ENCODE measurements around the gene PRKCH. TPM values are rescaled to one million over a fixed set of nuclear protein-coding genes. Genes with fewer than 3 reads are reported as not detected.
A peak's percentile ranks its signal among the peaks of the same experiment; 100 is the strongest.

Gene PRKCH
- total RNA-seq, 1 experiment from 2014 or later: 3.8 TPM

- peak; percentile 65 for DNase-seq (ENCODE audit: low read depth)
These were observed 169.8 kb downstream of the PRKCH start for GRCh38 chr14:61491224-61491623.

DNA sequence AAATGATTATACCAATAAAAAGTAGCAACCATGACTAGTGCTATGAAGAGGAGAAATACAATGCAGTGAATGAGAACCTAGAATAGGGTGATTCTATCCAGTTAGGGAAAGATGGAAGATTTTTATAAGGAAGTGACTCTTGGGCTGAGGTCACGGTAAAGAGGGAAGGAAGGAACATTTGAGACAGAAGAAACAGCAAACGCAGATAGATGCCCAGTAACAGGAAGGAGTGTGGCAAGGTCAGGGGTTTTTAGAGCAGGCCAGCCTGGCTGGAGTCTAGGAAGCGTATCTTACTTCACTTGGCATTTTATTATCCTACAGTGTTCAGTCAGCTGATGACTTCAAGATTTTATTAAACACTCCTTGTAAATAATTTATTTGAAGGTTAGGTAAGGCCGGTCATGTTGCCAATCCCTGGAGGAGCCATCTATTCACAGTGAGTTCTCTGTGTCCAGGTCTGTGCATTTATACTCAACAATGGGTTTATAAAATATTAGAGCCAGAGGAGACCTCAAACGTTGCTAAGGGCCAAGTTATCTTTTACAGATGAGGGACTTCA is 170.6 kb downstream of the PRKCH start:
- DNase-seq (ENCODE audit: low read depth): no peak

DNA sequence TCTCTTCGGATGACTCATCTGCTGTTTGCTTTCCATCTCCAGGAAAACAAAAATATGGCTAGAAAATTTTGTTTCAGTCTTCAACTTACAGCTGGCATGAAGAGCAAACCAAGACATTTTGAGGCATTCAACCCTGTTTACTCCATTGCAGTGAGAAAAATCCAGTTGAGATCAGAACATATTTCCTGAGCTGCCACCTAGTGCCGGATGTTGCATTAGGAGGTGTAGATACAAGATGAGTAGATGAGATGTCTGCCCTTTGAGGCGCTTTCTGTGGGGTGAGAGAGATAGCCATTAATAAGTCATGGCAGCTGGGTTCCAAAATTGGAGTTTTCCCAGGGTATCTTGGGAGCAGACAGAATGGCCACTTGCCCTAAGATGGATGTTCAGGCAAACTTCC is 171.1 kb downstream of the PRKCH start:
- DNase-seq (ENCODE audit: low read depth): no peak

DNA sequence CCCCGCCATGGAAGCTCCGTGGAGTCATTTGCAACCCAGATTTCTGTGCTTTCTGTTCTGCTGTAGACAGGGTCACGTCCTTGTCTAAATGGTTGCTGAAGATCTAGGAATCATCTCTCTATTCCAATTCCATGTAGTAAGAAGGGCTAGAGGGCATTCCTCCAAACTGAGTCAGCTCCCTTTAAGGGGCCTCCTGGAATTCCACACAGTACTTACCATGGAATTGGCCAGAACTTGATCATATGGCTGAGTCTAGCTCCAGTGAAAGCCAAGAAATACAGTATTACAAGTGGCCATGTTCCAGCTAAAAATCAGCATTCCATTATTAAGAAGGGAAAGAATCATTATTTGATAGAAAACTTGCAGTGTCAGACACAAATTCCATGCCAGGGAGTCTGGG is 171.9 kb downstream of the PRKCH start:
- peak; percentile 90 for DNase-seq (ENCODE audit: low read depth)

GRCh38 chr14:61494018-61494417 is 172.6 kb downstream of the PRKCH start:
- DNase-seq (ENCODE audit: low read depth): no peak

- no peak for DNase-seq (ENCODE audit: low read depth)
These were observed 174.4 kb downstream of the PRKCH start for GRCh38 chr14:61495809-61496208.

- DNase-seq (ENCODE audit: low read depth): peak; percentile 58
These were observed 176.9 kb downstream of the PRKCH start for GRCh38 chr14:61498303-61498702.

GRCh38 chr14:61498811-61499210 is 177.4 kb downstream of the PRKCH start:
- DNase-seq (ENCODE audit: low read depth): peak; percentile 62

DNA sequence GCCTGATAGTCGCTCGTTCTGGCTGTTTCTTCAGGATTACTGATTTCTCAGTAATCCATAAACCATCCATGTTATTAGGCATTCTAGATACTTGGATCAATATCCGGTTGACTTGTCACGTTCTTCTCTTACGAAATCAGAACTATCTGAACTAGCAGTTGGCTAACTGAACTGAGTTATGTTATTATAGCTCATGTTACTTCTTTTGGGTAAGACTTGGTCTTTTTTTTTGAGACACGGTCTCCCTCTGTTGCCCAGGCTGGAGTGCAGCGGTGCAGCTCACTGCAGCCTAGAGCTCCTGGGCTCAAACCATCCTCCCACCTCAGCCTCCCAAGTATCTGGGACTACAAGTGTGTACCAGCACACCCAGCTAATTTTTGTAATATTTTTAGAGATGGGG is 178.6 kb downstream of the PRKCH start:
- no peak for DNase-seq (ENCODE audit: low read depth)

DNA sequence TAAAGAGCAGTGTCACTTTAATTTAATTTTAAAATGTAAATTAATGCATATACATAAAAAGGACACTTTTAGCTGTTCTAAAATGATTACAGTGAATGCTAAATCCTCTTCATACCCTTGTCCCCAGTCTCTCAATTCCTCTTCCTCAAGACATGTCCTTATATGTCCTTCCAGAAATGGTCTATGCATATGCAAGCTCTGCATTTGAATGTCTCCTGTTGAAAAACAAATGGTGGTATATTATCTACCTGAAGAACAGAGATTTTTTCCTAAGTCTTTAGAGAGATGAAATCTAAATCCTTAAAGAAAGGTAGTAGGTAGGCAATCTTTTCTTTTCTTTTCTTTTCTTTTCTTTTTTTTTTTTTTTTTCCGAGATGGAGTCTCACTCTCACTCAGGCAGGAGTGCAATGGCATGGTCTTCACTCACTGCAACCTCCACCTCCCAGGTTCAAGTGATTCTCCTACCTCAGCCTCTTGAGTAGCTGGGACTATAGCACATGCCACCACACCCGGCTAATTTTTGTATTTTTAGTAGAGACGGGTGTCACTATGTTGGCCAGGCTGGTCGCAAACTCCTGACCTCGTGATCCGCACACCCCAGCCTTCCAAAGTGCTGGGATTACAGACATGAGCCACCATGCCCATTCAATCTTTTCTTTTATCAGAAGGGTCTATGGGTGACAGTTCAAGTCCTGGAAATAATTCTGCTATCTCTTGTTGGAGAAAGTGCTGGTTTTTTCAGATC is 180.5 kb downstream of the PRKCH start:
- no peak for DNase-seq (ENCODE audit: low read depth)

DNA sequence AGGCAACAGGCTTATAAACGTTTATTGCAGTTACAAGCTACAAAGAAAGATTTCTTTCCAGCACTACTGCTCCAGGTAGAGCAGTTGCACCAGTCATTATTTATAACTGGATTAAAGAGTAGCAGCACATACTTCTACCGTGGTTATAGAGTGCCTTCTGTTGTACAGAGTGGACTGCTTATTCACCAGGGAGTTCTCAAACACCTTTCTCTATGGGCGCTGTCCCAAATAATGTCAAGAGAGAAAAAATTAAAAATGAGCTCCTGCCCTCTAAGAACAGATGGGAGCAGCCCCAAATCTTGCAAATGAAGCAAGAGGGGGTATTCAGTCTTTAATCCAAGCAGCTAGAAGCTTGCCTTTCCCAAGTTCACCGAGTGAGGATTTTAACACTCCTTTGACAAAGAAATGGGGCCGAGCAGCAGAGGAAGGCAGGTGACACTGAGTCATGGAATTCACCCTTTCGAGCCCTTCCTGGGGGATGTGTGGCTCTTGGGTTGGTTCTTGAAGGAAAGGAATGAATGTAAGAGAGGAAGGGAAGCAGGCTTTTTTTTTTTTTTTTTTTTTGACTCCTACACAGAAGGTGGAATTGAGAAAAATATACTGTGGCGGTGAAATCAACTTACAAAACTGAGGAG is 181.2 kb downstream of the PRKCH start:
- peak; percentile 69 for DNase-seq (ENCODE audit: low read depth)

- peak; percentile 50 for DNase-seq (ENCODE audit: low read depth)
These were observed 181.9 kb downstream of the PRKCH start for GRCh38 chr14:61503167-61503801.

- DNase-seq (ENCODE audit: low read depth): no peak
These were observed 183.5 kb downstream of the PRKCH start for GRCh38 chr14:61504901-61505300.

- DNase-seq (ENCODE audit: low read depth): peak; percentile 89
These were observed 184.7 kb downstream of the PRKCH start for GRCh38 chr14:61505815-61506809.

DNA sequence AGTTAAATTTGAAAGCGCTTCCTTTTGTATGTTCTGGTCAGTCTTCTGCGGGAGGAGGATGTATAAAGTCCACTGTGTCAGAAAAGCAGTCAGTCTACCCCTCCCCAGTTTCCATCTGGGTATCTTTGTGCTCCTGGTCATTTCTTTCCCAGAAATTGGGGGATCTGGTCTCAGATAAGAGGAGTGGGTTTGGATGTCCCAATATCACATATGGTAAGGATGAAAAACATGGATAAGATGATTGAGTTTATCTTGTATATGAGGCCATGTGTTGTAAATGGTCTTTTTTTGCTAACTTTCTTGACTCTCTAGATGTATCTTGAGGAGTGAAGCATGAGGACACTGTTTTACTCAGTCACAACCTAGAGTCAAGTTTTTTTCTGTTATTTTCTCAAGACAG is 187.1 kb downstream of the PRKCH start:
- DNase-seq (ENCODE audit: low read depth): no peak

- no peak for DNase-seq (ENCODE audit: low read depth)
These were observed 189.6 kb downstream of the PRKCH start for GRCh38 chr14:61510736-61511557.

- peak; percentile 48 for DNase-seq (ENCODE audit: low read depth)
These were observed 190.2 kb downstream of the PRKCH start for GRCh38 chr14:61511558-61511948.

DNA sequence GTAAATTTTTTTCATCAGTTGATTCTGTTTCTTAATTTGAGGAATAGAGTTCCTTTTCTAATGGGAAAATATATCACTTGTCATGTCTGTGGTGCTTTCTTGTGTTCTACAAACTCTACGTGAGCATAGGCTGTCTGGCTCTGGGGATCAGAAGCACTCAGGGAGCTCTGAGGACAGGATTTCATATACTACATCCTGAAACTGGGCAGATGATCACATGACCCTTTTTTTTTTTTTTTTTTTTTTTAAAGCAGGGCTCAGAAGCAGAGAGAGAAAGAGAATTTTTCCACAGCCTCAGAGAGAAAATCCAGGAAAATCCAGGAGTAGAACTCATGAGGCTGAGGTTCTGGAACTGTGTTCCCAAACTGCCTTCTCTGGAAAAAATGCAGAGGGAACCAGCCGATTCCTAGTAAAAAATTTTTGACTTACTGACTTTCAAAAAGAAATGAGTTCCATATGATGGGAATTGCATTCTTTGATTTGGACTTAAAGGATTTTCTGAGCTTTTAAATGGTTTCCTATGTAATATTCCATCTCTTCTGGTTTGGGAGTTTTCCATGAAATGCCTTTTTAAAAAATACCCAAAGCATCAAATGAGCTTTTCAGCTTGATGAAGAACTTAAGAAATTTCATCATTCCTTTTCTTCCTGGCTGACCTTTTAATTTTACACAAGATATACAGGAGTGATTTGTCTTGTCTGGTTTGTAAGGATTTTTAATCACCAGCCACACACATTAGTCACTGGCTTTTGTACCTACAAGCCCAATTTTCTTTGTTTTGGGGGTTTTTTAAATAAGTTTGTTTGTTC is 190.9 kb downstream of the PRKCH start:
- peak; percentile 71 for DNase-seq (ENCODE audit: low read depth)

DNA sequence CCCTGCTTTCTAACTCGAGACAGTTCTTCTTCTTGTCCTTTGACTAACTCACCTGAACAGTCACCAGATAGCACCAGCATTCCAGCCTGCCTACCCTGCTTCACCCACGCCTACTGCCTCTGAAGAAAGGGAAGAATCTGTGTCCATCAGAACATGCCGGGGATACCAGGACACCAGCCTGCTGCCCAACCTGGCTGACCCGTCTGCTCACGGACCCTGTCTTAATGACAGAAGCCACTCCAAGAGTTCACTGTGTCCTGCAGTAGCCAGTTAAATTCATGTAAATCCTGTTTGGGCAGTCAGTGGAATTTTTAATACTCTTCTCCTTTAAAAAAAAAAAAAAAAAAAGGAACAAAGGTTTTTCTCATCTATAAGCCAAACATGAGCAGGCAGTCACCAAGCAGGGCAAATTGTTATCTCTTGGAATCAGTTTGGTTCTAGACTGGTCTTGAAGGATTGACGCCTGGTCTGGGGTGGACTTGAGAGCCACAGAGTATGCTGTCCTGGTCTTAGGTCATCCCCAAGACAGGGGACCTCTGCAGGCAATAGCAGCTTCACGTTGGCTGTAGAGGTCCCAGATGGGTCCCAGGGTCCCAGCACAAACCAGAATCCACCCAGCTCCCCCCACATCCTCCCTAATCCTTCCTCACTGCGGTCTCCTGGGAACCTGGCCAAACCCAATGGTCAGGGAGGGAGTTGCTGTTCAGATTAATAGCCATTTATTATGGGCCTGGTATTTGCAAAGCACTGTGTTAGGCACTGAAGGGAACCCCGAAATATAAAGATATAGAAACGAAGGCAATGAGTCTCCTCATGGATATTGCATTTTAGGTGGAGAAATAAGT is 192.8 kb downstream of the PRKCH start:
- DNase-seq (ENCODE audit: low read depth): peak; percentile 86

Measured in M059J (cell line).